ENCODE measurements around the gene SPATA1.

- no peak for TF ChIP-seq CTCF (conservative IDR thresholded peaks at IDR 0.05 in 1 of 2, IDR thresholded peaks at IDR 0.05 in 1 of 2; ENCODE audit: low read depth in 1 of 2, low read length in 2 of 2)
- no peak for TF ChIP-seq EZH2 (IDR thresholded peaks at IDR 0.05; ENCODE audit: low read length, missing control alignments)
Measured at GRCh38 chr1:84476225-84476624, 30.0 kb upstream of the SPATA1 start.

Data from fibroblast of lung (primary cell).